Activated CD4-positive, alpha-beta T cell treated with anti-CD3 and anti-CD28 coated beads, Interleukin-2, amount 10 ng/mL, durations not matched to agents 24 days and 14 days (primary cell): ENCODE measurements around the gene WDR88. TPM values are rescaled to one million over a fixed set of nuclear protein-coding genes. Genes with fewer than 3 reads are reported as not detected.

Experiments
- DNase-seq: peaks from one replicate; pipeline ENCODE4 v3.0.0; 2022
- H3K27ac Mint-ChIP-seq: one replicate; pipeline ENCODE4 v1.8.0; 2022; ENCODE audit warnings: mild to moderate bottlenecking, mixed read lengths
- H3K27me3 Mint-ChIP-seq: one replicate; pipeline ENCODE4 v1.8.0; 2022; ENCODE audit warnings: mixed read lengths
- H3K36me3 Mint-ChIP-seq: one replicate; pipeline ENCODE4 v1.8.0; 2022; ENCODE audit warnings: low read depth, mild to moderate bottlenecking, mixed read lengths
- H3K4me1 Mint-ChIP-seq: one replicate; pipeline ENCODE4 v1.8.0; 2021; ENCODE audit warnings: mixed read lengths
- H3K4me3 Mint-ChIP-seq: one replicate; pipeline ENCODE4 v1.8.0; 2022; ENCODE audit warnings: mild to moderate bottlenecking, moderate library complexity, mixed read lengths
- H3K9me3 Mint-ChIP-seq: one replicate; pipeline ENCODE4 v1.8.0; 2021; ENCODE audit warnings: mixed read lengths
- intact Hi-C: fragments of 100-400 bp; cut with micrococcal nuclease; formaldehyde crosslinking; loops from one replicate; pipeline ENCODE4 v1.15.1; 2023
- total RNA-seq: library from RNA; stranded (reverse); gene quantifications from 2 replicates; pipeline ENCODE4 v1.2.3, GENCODE V29; 2022

WDR88 gene
- not detected in 2 replicates for total RNA-seq

DNA sequence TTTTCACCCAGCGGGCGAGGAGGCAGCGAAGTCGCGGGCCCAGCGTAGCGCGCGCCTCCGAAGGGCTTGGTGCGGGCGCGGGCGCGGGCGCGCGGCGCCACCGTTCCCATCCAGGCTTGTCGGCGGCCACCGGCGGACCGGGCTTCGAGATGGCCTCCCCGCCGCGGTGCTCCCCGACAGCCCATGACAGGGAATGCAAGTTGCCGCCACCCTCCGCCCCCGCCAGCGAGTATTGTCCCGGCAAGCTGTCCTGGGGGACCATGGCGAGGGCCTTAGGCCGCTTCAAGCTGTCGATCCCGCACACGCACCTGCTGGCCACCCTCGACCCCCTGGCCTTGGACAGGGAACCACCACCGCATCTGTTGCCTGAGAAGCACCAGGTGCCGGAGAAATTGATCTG lies at the start of gene WDR88:
Gene WDR88 (plus strand): TSS at position 94 of the 400 bp plus-strand sequence. CDS start 56 bp downstream, at position 150.
- no peak within 1 kb of the TSS for H3K4me3 Mint-ChIP-seq
- intact Hi-C loops = no loop called here
- no peak for DNase-seq
- no peaks in the 10 kb centered on the region for H3K27me3 Mint-ChIP-seq
- no peaks in the 10 kb centered on the region for H3K9me3 Mint-ChIP-seq
- no peak within 1 kb of the TSS for H3K27ac Mint-ChIP-seq
- peaks cover 3% of the 10 kb centered on the region for H3K4me1 Mint-ChIP-seq
- H3K36me3 Mint-ChIP-seq = peaks cover 21% of the 10 kb centered on the region

DNA sequence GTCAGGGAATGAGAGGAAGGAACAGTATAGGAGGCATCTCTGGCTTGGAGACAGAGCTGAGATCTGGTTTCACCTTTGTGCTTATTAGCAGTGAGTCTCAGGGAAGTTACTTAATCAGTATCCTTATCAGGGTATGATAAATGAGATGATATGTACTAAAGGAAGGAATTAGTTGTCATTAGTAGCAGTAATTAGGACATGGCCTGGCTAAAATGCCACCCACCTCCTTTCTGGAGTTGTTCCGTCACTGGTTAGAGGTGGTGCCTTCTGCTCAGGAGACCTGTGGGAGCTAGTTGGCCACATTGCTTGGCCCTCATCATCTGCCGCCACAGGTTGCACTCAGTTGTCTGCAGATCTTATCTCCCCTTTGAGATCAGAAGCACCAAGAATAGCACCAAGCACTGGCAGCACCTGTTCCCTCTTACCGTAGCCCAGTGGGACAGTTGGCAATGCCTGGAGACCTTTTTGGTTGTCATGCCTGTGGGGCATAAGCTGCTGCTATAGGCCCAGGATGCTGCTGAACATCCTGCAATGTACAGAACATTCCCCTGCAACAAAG lies 46.3 kb upstream of the WDR88 start:
- H3K36me3 Mint-ChIP-seq = peaks cover 18% of the 10 kb centered on the region
- no peak for DNase-seq
- H3K4me1 Mint-ChIP-seq = peaks cover 17% of the 10 kb centered on the region
- H3K27me3 Mint-ChIP-seq = no peaks in the 10 kb centered on the region
- no peaks in the 10 kb centered on the region for H3K9me3 Mint-ChIP-seq
- no peak overlapping the region for H3K27ac Mint-ChIP-seq
- no peak overlapping the region for H3K4me3 Mint-ChIP-seq
- intact Hi-C loops = no loop called here

GRCh38 chr19:33086955-33087354 lies 45.0 kb upstream of the WDR88 start:
- no peak overlapping the region for H3K27ac Mint-ChIP-seq
- H3K4me3 Mint-ChIP-seq = no peak overlapping the region
- DNase-seq = no peak
- peaks cover 5% of the 10 kb centered on the region for H3K4me1 Mint-ChIP-seq
- intact Hi-C loops = no loop called here
- H3K36me3 Mint-ChIP-seq = peaks cover 22% of the 10 kb centered on the region
- no peaks in the 10 kb centered on the region for H3K9me3 Mint-ChIP-seq
- no peaks in the 10 kb centered on the region for H3K27me3 Mint-ChIP-seq

DNA sequence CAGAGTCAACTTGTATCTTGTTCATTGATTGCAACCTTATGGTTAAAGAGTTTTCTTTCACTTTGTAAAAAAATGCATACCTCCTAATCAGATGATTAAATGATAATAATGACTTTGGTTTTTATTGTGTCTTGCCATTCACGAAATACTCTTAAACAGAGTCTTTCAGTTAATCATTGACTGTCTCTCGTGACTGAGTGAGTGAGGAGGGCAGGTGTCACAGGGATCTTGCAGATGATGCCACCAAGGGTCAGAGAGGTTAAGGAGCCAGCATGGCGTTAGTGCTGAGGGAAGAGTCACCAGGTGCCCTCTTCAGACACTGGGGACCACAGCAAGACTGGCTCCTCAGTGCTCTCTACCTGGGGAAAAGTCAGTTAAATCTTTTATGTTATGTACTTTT lies 42.9 kb upstream of the WDR88 start:
- no peak overlapping the region for H3K27ac Mint-ChIP-seq
- H3K36me3 Mint-ChIP-seq = peaks cover 27% of the 10 kb centered on the region
- DNase-seq = no peak
- intact Hi-C loops = no loop called here
- H3K27me3 Mint-ChIP-seq = no peaks in the 10 kb centered on the region
- no peaks in the 10 kb centered on the region for H3K9me3 Mint-ChIP-seq
- H3K4me3 Mint-ChIP-seq = no peak overlapping the region
- no peaks in the 10 kb centered on the region for H3K4me1 Mint-ChIP-seq

DNA sequence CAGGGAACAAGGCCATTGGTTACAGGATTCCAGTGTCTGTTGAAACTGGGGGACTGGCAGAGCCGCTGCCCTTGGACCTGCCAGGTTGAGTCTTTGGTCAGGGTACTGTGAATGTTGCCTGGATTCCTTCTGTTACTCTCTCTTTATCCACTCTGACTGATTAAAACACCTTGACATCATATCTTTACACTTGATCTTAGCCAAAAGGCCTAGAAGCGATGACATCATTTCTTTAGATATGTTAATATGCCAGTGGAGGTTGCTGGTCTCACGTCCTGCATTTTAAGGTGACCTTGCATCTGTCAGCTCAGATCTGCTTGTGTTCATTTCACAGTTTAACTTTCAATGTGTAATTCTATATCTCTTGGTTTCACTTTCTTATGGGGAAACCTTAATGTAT lies 41.7 kb upstream of the WDR88 start:
- intact Hi-C loops = no loop called here
- Mint-ChIP-seq H3K27me3 (no peaks in the 10 kb centered on the region), H3K4me3 (no peak overlapping the region), H3K9me3 (no peaks in the 10 kb centered on the region), H3K4me1 (no peaks in the 10 kb centered on the region), H3K27ac (no peak overlapping the region), H3K36me3 (peaks cover 35% of the 10 kb centered on the region)
- DNase-seq = no peak

- DNase-seq = no peak
- H3K27ac Mint-ChIP-seq = no peak overlapping the region
- H3K27me3 Mint-ChIP-seq = no peaks in the 10 kb centered on the region
- no peaks in the 10 kb centered on the region for H3K4me1 Mint-ChIP-seq
- H3K4me3 Mint-ChIP-seq = no peak overlapping the region
- H3K36me3 Mint-ChIP-seq = peaks cover 53% of the 10 kb centered on the region
- intact Hi-C loops = no loop called here
- H3K9me3 Mint-ChIP-seq = no peaks in the 10 kb centered on the region
Observed at GRCh38 chr19:33093420-33094210, 38.3 kb upstream of the WDR88 start.

DNA sequence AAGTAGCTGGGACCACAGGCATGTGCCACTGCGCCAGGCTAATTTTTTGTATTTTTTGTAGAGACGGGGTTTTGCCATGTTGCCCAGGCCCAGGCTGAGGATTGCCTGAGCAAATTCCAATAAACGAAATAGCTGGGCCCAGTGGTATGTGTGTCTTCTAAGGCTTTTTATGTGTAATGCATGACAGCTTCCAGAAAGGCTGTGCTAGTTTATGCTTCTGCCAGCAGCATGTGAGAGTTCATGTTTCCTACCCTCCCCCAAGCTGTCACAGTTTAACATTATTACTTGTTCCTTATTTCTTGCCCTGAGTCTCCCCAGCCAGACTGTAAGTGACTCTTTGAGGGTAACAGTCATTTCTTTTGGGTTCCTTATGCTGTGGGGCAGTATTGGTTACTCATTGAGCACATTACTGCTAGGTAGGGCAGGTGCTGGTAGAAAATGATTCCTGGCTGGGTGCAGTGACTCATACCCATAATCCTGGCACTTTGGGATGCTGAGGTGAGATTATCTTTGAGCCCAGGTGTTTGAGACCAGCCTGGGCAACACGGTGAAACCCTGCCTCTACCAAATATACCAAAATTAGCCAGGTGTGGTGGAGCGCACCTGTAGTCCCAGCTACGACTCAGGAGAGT lies 37.4 kb upstream of the WDR88 start:
- no peak overlapping the region for H3K27ac Mint-ChIP-seq
- no peak for DNase-seq
- intact Hi-C loops = no loop called here
- no peak overlapping the region for H3K4me3 Mint-ChIP-seq
- no peaks in the 10 kb centered on the region for H3K4me1 Mint-ChIP-seq
- no peaks in the 10 kb centered on the region for H3K9me3 Mint-ChIP-seq
- H3K36me3 Mint-ChIP-seq = peaks cover 51% of the 10 kb centered on the region
- H3K27me3 Mint-ChIP-seq = no peaks in the 10 kb centered on the region

- intact Hi-C loops = no loop called here
- H3K27ac Mint-ChIP-seq = no peak overlapping the region
- H3K36me3 Mint-ChIP-seq = peaks cover 46% of the 10 kb centered on the region
- H3K9me3 Mint-ChIP-seq = no peaks in the 10 kb centered on the region
- H3K4me3 Mint-ChIP-seq = no peak overlapping the region
- no peak for DNase-seq
- H3K27me3 Mint-ChIP-seq = no peaks in the 10 kb centered on the region
- H3K4me1 Mint-ChIP-seq = no peaks in the 10 kb centered on the region
Observed at GRCh38 chr19:33096005-33096404, 35.9 kb upstream of the WDR88 start.

DNA sequence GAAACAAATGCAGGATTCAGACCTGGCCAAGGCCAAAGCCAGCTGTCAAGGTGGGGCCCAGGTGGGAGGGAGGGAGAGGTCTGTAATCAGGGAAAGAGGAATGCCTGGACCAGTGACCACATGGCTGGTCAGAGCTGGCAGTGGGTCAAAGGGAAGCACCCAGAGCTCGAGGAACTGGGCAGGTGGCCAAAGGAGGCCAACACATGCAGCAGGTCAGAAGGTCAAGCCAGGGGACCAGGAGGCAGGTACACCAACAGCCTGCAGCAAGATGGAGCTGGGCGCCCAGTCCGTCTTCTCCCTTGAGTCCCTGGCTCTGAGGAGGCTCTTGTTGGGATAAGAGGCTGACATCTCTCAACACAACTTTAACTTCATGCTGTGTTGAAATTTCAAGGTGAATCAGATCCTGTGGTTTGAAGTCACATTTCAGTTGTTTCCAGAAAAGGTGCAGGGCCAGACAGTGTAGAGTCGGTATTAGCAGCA lies 33.8 kb upstream of the WDR88 start:
- Mint-ChIP-seq H3K4me3 (no peak overlapping the region), H3K27ac (no peak overlapping the region), H3K9me3 (no peaks in the 10 kb centered on the region), H3K36me3 (peaks cover 51% of the 10 kb centered on the region), H3K27me3 (no peaks in the 10 kb centered on the region), H3K4me1 (no peaks in the 10 kb centered on the region)
- no peak for DNase-seq
- intact Hi-C loops = no loop called here

DNA sequence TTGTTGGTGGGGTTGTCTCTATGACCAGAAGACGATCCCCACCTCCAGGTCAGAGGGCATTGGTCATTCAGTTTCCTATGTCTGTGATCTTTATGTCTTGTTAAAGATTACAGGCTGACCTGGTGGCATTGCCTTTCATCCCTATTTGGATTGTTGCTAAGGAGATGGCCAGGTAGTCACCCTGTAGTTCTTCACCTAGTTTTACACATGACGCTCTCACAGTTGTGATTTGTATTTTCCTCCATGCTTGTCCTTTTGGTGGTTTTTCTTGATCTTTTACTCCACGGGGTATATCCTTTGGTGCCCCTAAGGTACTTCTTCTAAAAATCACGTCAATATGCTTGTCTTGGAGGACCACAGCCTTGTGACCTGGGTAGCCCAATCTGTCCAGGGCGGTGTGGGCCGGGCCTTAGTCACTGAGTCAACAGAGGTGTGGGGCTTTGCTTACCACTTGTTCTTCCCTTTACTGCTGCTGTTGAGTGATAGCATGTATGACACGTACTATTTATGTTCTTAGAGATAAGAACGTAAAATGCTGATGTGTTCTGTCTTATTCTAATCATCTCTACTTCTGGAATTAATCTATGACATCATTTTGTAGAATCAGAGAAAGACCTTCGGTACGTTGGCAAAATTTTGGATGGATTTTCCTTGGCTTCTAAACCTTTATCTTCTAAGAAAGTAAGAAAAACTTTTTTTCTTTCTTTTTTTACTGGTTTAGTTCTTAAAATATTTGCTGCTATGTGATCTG lies 30.8 kb upstream of the WDR88 start:
- Mint-ChIP-seq H3K36me3 (peaks cover 39% of the 10 kb centered on the region), H3K4me3 (no peak overlapping the region), H3K27ac (no peak overlapping the region), H3K27me3 (no peaks in the 10 kb centered on the region), H3K4me1 (no peaks in the 10 kb centered on the region), H3K9me3 (no peaks in the 10 kb centered on the region)
- intact Hi-C loops = no loop called here
- DNase-seq = no peak

DNA sequence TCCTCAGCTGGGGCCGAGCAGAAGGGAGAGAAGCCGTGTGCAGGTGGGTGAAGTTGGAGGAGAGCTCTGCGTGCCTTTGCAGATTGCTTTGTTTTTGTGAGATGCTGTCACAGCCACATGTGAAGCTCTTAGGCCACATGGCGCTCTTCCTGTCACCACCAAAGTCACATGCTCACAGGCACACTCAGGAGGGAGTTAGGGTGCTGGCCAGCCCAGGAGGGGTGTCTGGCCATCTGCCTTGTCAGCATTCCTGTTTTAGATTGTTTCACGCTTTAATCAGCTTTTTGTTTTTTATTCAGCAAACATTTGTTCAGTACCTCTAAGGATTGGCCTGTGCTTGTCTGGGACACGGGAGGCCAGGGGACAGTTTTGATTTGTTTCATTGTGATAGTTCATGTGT lies 29.0 kb upstream of the WDR88 start:
- Mint-ChIP-seq H3K9me3 (no peaks in the 10 kb centered on the region), H3K4me3 (no peak overlapping the region), H3K27me3 (no peaks in the 10 kb centered on the region), H3K36me3 (peaks cover 37% of the 10 kb centered on the region), H3K27ac (no peak overlapping the region), H3K4me1 (no peaks in the 10 kb centered on the region)
- intact Hi-C loops = no loop called here
- DNase-seq = no peak

- no peaks in the 10 kb centered on the region for H3K27me3 Mint-ChIP-seq
- no peaks in the 10 kb centered on the region for H3K4me1 Mint-ChIP-seq
- H3K27ac Mint-ChIP-seq = no peak overlapping the region
- DNase-seq = no peak
- H3K36me3 Mint-ChIP-seq = peaks cover 28% of the 10 kb centered on the region
- H3K4me3 Mint-ChIP-seq = no peak overlapping the region
- no peaks in the 10 kb centered on the region for H3K9me3 Mint-ChIP-seq
- intact Hi-C loops = no loop called here
Observed at GRCh38 chr19:33108161-33108560, 23.8 kb upstream of the WDR88 start.

- Mint-ChIP-seq H3K27ac (no peak overlapping the region), H3K27me3 (no peaks in the 10 kb centered on the region), H3K36me3 (peaks cover 39% of the 10 kb centered on the region), H3K4me1 (no peaks in the 10 kb centered on the region), H3K4me3 (no peak overlapping the region), H3K9me3 (no peaks in the 10 kb centered on the region)
- no peak for DNase-seq
- intact Hi-C loops = no loop called here
Observed at GRCh38 chr19:33110137-33110910, 21.6 kb upstream of the WDR88 start.
